Fibroblast of upper back skin (primary cell): Measurements from ENCODE around the gene DENND2A.
"Not testable (repeated sequence)": the region's sequence is repeated elsewhere in the genome, so short reads cannot be mapped to it uniquely, and the experiment has no call there.

ENCODE experiments used
- DNase-seq: peaks from one replicate; pipeline ENCODE4 v3.0.0-alpha.2; 2013

DENND2A gene

DNA sequence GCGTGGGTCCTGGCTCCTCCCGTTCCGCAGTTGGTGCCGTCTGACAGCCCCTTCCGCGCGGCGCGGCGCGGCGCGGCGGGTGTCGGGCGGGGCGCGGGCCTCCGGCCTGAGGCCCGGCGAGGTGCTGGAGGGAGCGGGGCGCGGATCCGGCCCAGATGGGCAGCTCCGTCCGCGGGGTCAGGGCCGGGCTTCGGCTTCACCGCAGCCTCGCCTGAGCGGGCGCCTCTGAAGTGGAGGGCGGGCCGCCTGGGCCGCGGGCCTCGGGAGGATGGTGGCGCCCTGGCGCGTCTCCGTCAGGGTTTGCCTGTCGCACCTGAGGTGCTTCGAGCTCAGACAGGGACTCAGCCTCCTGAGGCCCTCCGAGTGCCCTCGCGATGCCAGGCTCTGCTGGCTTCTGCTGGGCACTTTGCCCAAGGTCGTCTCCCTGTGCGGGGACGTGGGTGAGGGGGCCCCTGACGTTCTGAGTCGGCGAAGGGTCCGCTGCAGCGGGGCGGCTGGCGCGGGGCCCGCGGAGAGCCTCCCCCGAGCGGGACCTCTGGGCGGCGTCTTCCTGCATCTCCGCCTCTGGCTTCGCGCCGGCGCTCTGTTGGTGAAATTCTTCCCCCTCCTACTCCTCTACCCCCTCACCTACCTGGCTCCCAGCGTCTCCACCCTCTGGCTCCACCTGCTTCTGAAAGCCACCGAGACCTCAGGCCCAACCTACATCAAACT lies 32.6 kb upstream of the DENND2A start:
- no peak for DNase-seq

DNA sequence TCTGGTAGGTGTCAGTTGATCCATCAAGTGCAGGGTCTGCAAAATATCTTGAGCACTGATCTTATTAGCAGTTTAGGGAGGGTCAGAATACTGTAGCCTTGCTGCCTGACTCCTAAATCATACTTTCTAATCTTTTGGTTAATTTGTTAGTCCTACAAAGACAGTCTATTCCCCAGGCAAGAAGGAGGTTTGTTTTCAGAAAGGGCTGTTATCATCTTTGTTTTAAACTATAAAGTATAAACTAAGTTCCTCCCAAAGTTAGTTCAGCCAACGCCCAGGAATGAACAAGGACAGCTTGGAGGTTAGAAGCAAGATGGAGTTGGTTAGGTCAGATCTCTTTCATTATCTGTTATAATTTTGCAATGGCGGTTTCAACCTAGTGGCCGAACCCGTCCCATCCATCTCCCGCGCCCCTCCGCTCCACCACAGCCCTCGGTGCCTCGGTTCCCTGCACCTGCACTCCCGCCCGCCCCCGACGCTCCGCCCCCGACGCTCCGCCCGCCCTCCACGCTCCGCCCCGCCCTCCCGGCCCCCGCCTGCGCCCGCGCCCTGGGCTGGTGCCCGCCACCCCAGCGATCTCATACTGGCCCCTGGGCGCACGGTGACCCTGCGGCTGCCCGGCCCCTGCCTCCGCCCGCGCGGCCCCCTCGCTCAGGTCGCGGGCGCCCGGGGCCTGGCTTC lies 31.9 kb upstream of the DENND2A start, which contains the start of gene ADCK2:
ADCK2 (plus strand) TSS at position 564 of the 681 bp plus-strand sequence. CDS start 386 bp downstream, outside the sequence.
- no peak for DNase-seq

DNA sequence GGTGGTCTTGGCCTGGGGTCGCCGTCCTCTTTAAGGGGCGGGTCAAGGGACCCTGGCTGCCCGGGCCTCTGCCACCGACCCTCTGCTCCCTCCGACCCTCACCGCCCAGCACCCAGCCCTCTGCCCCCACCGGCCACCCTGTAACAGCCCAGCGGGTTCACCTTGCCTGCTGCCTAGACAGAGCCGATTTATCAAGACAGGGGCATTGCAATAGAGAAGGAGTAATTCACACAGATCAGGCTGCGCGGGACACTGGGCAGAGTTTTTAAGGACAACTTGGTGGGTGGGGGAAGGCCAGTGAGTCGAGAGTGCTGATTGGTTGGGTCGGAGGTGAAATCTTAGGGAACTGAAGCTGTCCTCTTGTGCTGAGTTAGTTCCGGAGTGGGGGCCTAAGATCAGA lies 31.4 kb upstream of the DENND2A start:
- no peak for DNase-seq

DNA sequence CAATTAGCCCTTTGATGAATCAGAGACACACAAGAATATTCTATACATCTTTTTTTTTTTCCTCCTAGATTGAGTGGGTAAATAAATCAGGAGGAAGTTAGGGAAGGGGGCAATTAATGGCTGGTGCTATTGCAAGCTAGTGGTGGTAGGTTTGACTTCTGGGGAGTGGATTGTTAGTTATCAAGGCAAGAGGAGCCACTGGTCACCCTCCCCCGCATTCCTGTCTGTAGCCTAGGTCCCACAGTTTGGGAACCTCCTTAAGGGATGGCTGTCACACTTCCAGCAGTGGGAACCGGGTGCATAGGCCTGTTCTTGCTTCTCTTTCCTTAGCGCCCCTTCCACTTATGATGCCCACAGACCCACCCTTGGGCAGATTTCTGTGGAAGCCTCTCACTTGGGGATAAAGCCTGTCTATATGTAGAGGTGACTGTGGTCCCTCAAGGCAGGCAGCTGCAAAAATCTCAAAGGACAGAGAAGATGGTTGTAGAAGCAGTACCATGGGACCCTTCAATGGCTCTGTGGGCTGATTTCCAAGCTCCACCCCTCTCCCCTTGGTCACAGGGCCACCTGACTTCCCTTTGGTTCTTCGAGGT lies 29.8 kb upstream of the DENND2A start:
- no peak for DNase-seq

DNA sequence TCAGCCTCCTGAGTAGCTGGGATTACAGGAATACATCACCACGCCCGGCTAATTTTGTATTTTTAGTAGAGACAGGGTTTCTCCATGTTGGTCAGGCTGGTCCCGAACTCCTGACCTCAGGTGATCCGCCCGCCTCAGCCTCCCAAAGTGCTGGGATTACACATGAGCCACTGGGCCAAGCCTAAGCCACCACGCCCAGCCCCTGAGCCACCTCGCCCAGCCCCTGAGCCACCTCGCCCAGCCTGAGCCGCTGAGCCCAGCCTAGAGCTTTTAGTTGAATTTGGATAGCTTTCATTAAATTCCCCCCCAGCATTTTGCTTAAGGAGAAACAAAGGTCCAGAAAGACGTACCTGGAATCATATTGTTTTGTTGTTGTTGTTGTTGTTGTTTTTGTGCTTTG lies 29.2 kb upstream of the DENND2A start:
- not testable (repeated sequence) for DNase-seq

DNA sequence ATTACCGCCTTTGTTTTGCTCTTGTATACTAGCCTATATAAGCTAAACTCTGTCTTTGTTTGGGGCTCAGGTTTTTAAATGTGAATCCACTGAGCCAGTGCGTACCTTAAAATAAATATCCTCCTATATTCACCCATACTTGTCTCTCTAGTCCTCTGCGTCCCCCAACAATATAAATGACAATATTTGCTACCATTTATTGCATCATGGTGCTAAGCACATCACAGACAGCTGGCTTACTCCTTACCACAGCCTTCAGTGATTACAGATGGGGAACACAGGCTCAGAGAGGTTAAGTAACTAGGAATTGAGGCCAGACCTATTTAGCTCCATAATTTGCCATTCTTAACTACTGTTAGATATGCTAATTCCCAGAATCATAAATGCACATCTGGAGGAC lies 28.7 kb upstream of the DENND2A start:
- no peak for DNase-seq

DNA sequence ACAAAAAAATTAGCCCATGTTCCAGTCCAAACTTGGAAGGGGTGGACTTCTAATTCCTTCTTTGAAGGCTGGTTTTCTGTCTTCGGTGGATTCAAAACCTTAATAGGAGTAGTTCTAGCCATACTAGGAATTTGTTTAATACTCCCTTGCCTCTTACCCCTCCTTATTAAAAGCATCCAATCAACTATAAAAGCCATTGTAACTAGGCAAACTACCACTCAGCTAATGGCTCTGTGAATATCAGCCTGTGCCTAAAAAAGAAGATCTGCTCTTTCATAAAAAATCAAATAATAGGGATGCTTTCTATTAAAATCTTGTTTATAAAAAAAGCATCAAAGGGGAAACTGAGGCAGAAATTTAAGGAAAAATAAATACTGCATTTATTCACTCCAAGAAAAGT lies 28.0 kb upstream of the DENND2A start:
- no peak for DNase-seq

DNA sequence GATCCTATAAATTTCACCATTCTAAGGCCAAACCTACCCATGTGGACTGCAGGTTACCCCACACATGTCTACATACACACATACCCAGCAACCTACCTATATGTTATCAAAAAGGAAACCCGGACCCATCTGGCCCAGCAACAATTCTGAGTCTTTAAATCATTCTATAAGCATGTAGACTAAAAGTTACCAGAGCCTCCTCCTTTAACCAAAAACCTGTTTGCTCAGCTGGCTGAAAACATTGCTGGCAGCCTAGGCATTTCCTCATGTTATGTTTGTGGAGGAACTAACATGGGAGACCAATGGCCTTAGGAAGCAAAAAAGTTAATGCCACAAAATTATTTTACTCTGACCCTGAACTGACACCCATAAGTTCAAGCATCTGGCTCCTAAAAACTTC lies 26.9 kb upstream of the DENND2A start:
- no peak for DNase-seq

DNA sequence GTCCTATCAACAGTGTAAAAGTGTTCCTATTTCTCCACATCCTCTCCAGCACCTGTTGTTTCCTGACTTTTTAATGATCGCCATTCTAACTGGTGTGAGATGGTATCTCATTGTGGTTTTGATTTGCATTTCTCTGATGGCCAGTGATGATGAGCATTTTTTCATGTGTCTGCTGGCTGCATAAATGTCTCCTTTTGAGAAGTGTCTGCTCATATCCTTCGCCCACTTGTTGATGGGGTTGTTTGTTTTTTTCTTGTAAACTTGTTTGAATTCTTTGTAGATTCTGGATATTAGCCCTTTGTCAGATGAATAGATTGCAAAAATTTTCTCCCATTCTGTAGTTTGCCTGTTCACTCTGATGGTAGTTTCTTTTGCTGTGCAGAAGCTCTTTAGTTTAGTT lies 22.3 kb upstream of the DENND2A start:
- not testable (repeated sequence) for DNase-seq

DNA sequence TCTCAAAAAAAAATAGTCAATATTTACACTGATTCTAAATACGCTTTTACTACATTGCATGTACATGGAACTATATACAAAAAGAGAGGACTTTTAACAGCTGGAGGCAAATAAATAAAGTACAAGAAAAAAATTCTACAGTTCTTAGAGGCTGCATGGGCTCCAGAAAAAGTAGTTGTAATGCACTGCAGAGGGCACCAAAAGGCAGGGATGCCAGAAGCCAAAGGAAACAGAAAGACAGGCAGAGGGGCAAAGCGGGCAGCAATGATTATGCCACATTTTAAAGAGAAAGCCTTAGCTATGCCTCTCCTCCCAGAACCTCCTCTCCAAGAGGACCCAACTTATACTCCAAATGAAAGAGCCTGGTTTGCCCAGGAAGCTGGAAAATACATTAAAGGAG lies 20.5 kb upstream of the DENND2A start:
- no peak for DNase-seq

DNA sequence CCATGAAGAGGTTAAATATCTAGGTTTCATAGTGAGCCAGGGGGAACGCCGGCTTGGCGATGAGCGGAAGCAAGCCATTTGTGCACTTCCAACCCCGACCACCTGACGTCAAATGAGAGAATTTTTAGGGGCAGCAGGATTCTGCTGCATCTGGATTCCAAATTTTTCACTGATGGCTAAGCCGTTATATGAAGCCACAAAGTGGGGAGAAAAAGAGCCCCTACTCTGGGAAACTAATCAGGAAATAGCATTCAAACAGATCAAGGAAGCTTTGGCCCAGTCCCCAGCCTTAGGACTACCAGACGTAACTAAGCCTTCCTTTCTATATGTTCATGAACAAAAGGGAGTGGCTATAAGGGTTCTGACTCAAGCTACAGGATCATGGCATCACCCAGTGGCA lies 19.2 kb upstream of the DENND2A start:
- peak; percentile 77 for DNase-seq

DNA sequence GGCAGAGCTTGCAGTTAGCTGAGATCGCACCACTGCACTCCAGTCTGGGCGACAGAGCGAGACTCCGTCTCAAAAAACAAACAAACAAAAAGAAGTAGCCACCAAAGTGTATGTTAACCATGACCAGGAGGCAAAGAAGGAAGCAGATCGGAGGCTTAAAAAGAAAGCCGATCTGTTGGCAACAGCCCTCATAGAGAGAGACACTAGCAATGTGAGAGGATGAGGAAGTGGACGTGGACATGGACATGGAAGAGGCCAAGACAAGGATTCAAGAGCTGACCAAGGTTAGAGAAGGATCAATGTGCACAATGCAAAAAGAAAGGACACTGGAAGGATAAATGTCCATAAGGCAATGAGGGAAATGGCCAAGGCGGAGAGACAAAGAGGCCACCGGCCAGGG lies 17.3 kb upstream of the DENND2A start:
- no peak for DNase-seq

DNA sequence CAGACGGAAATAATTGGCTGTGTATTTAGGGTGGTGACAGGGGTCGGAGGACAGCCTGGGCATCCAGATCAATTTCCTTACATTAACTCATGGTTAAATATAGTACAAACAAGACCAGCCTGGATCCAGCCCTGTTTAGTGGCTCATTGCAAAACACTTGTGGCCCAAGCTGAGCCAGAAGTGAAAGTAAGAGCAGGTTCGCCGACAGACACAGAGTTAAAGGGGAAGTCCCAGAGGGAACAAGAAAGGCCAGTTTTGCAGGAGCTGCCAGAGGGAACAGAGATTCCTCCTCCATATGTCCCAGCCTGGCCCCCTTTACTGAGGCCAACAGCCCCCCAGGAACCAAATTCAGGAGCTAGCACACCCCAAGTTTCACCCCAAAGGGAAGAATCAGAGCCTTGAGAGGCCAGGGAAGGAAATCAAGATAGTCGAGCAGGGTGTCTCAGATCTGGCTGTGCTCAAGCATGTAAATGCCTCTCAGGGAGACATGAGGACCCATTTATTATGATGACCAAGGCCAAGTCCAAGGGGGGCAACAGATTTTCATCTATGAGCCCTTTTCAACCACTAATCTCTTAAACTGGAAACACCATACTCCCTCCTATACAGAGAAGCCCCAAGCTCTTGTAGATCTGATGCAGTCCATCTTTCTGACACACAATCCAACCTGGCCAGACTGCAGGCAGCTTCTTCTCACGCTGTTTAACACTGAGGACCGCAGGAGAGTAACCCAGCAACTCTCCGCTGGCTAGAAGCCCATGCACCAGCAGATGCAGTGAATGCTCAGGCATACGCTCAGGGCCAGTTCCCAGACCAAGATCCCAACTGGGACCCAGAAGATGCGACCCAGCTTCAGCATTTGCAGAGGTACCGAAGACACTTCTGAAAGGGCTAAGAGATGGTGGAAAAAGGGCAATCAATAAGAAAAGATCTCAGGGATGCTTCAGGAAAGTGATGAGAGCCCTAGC lies 16.2 kb upstream of the DENND2A start:
- DNase-seq: peak; percentile 51

DNA sequence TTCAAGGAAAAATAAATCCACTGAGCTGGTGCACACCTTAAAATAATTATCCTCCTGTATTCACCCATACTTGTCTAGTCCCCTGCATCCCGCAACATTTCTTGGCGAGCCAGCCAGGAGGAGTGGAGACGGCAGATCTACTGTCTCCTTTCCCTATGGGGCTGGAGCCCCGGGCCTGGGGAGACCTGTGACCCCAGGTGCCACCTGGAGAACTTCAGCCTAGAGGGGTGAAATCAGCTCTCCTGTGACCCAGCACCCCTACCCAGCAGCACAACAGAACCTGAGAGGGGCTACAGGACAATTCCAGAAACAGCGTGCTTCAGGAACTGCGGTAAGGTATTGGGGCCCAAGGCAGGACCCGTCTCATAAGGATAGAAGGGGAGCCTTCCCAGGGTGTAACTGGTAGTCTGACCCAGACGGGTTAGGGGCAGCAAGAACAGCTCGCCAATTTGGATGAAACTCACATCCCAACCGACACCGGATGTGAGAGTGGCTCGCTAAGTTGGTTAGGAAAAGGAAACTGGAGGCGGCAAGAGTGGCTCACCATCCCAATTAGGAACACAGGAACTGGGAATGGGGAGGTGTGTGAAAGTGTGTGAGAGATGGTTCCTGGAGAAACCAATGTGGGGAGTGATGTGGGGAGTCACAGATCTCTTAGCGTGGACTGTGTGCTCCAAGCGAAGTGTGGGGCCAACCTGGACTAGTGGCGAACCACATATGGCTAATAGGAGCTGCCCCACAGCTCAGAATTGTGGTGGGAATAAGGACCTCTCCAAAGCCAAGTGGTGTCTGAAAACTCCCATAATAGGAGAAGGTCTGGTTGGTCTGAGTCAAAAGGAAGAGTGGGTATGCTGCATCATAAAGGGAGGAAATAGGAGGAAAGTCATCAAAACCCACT lies 15.1 kb upstream of the DENND2A start:
- no peak for DNase-seq

DNA sequence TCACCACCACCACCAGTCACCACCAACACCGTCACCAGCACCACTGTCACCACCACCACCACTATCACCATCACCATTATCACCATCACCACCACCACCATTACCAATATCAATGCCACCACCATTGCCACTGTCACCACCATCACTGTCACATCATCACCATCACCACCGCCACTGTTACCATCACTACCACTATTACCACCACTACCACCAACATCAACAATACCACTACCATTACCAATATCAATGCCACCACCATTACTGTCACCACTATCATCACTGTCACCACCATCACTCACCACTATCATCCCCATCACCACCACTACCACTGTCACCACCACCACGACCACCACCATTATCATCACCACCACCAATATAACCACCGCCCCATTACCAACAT lies 14.0 kb upstream of the DENND2A start:
- DNase-seq: no peak

DNA sequence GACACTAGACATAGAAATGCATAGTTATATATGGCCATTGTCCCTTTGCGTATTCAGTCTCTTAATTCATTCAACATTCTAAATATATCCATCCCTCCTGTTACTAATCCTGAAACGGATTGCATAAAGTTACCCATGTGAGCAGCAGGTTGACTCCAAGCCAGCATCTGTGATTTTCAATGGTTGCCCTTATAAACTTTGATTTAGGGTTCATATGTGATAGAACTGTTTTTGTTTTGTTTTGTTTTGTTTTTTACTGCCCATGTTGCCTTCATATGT lies 13.4 kb upstream of the DENND2A start:
- DNase-seq: no peak

DNA sequence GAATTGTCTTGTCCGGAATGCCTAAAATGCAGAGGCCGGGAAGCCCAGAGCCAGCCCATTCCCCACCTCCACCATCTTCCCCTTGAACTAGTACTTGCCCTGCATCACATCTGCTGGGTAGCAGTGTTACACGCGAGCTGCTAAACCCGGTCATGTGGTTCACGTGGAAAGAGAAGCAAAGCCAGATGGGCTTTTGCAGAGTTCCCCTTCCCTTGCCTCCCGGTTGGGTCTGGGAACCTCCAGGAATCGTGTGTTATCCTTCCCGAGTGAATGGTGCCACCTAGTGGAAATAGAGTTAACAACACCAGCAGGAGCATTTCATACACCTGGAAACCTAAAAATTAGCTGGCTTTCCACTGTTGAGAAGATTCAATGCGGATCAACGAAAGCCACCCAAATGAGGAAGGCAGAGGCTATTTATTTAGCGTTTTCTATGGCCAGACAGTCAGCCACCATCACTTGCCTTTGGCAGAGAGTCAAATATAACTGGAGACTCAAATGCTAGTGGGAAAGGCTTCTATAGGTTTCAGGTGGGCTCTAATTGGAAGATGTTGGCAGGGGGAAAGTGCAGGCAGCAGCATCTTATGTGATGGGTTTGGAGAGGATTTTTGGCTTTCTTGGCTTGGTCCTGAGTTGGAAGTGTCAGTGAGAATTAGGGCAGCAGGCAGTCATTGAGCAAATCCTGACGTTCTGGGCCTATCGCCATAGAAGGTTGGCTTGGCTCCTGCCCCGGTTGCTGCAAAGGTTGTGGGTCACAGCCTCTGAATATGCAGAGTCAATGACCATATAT lies 12.9 kb upstream of the DENND2A start:
- DNase-seq: peak; percentile 84

DNA sequence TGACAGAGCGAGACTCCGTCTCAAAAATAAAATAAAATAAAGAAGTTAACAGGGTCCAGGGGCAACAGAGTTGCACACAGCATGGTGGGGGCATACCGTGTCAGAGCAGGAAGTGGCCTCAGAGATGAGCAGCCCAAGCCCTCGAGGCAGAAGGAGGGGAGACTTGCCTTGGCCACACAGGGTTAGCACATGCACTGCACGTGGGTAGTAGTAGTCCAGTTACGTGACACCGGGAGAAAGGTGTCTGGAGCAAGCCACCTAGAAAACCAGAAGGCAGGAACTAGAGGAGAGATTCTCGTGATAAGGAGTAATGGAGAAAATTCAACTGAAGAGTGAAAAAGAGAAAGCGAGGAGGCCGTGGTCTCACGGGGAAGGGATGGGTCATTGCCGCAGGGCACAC lies 9.8 kb upstream of the DENND2A start:
- DNase-seq: no peak

DNA sequence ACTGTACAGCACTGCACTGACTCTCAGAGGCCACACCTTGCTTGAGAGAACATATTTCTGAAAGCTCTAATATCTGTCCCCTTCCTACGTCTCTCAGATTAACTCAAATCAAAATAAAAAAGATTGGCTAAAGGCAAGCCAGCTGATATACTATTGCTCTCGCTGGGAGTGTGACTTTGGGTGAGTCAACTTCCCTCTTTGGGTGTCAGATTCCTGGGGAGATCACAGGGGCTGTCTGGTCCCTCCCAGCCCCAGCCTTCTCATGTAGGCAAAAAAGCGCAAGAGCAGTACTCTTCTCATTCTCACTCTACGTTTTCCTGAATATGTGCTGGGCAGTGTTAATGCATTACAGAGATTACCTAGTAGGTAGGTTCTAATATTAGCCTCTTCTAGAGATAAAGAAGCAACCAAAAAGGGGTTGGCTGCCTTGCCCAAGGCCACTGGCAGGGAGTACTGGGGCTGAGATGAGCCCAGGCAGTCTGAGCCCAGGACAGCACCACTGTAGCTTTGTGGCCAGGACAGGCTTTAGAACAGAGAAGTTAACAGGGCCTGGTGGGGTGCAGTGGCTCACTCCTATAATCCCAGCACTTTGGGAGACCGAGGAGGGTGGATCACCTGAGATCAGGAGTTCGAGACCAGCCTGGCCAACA lies 9.1 kb upstream of the DENND2A start:
- peak; percentile 40 for DNase-seq

DNA sequence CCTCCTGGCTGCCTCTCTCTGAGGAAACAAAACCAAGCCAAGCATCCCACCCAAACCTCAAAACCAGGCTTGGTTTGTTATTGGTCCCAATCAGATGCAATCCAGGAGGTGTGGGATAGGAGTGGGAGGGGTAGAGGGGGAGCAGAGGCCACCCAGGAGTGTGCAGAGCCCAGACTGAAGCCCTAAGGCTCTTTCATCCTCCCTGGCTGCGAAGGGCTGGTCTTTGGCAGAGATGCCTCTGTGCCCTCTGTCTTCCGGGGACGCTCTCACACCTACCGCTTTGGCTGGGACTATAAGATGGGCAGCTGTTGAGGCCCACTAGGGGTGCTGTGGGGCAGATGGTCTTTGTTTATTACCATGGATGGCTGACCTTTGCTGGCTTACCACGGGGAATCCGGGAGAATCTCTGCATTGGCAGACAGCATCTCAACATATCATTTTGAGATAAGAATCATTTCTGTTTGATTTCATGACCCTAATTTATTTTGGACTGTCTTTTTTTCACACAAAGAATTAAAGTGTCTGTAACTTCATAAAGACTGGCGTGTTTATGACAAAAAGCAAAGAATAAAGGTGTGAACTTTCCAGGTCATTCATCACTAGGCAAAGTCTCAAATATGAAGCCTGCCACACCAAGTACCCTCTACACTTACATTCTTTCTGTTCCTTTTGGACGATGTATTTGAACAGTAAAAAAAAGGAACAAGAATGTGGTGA lies 6.5 kb upstream of the DENND2A start:
- DNase-seq: peak; percentile 22
